Body of pancreas (tissue), 4 donors: Measurements from ENCODE around the gene CCL20. TPM values are rescaled to one million over a fixed set of nuclear protein-coding genes. Genes with fewer than 3 reads are reported as not detected.
"Not testable (repeated sequence)": the region's sequence is repeated elsewhere in the genome, so short reads cannot be mapped to it uniquely, and the experiment has no call there.

Source experiments
- ATAC-seq: fragments of 150-250 bp; one replicate; pipeline ENCODE4 v1.9.1; 2016
- DNase-seq, 4 donors: peaks; one replicate each; pipeline ENCODE4 v3.0.0-alpha.2; 2019
- H3K27ac ChIP-seq, 4 donors: fragments of 200-600 bp; sonication (generic); 1 replicate in 3 of 4; 2 replicates in 1 of 4; pipeline versions ENCODE4 v1.5.1 to v1.6.1; 2016 to 2019; ENCODE audit warnings: mild to moderate bottlenecking in 1 of 4, mixed read lengths in 1 of 4, moderate library complexity in 1 of 4
- H3K27me3 ChIP-seq, 2 donors: fragments of 200-600 bp; sonication (generic); one replicate each; pipeline ENCODE4 v1.6.0; 2016; ENCODE audit warnings: mild to moderate bottlenecking in 1 of 2
- H3K36me3 ChIP-seq, 2 donors: fragments of 200-600 bp; sonication (generic); replicated peaks in 1 of 2; 2 replicates each; pipeline ENCODE4 v1.5.1; 2016; ENCODE audit warnings: low read depth in 2 of 2; ENCODE audit not compliant: insufficient read depth in 1 of 2
- H3K4me1 ChIP-seq: fragments of 200-600 bp; sonication (generic); one replicate; pipeline ENCODE4 v1.6.0; 2016
- H3K4me3 ChIP-seq, 2 donors: fragments of 200-600 bp; sonication (generic); 1 replicate in 1 of 2; 2 replicates in 1 of 2; pipeline ENCODE4 v1.5.1; 2016 to 2019
- H3K9me3 ChIP-seq, 3 donors: fragments of 200-600 bp; sonication (generic); 1 replicate in 2 of 3; 2 replicates in 1 of 3; pipeline ENCODE4 v1.5.1; 2016
- CTCF ChIP-seq, 7 experiments: fragments of 450-650 bp in 4 of 7; fragments of 200-600 bp in 3 of 7; sonication (generic) in 3 of 7; IDR thresholded peaks; one replicate each; pipeline ENCODE4 v1.5.1; 2016 to 2019; ENCODE audit warnings: antibody characterized with exemption in 7 of 7
- POLR2A ChIP-seq, 3 donors: fragments of 450-650 bp; IDR thresholded peaks; one replicate each; pipeline ENCODE4 v1.6.1; 2016; ENCODE audit warnings: antibody characterized with exemption in 3 of 3, mild to moderate bottlenecking in 2 of 3
- WGBS, 2 donors: methylation state at CpG; one replicate each; pipeline ENCODE4 v1.1.5; 2017; 5-methylcytosine and 5-hydroxymethylcytosine counted together
- intact Hi-C: fragments of 100-400 bp; cut with DNase I; formaldehyde crosslinking; loops from one replicate; pipeline ENCODE4 v1.15.1; 2023
- total RNA-seq, 2 donors: library from RNA; depleted of rRNA; stranded (reverse); fragments of >200 nt; gene quantifications; one replicate each; pipeline ENCODE4 v1.1.0, GENCODE V29; 2016

Gene CCL20
- total RNA-seq, 2 donors from 2014 or later, result 2.6 TPM; not detected in 1

GRCh38 chr2:227827143-227827542 lies 13.5 kb downstream of the CCL20 start:
- no peaks in the 10 kb centered on the region for H3K36me3 ChIP-seq
- no peaks in the 10 kb centered on the region for H3K4me1 ChIP-seq
- 71 to 75% methylated on average over 7 of the region's 7 CpGs for WGBS, 2 donors
- H3K9me3 ChIP-seq, result no peaks in the 10 kb centered on the region
- ATAC-seq (no peak), DNase-seq (no peak)
- intact Hi-C loops, result no loop called here
- no peak overlapping the region for H3K27ac ChIP-seq
- no peak for TF ChIP-seq POLR2A (IDR thresholded peaks at IDR 0.05)
- no peak for TF ChIP-seq CTCF (IDR thresholded peaks at IDR 0.05)
- H3K27me3 ChIP-seq, result no peaks in the 10 kb centered on the region
- H3K4me3 ChIP-seq, result no peak overlapping the region

GRCh38 chr2:227828477-227828912 lies 14.9 kb downstream of the CCL20 start:
- intact Hi-C loops, result no loop called here

GRCh38 chr2:227829337-227829736 lies 15.7 kb downstream of the CCL20 start:
- Histone ChIP-seq H3K9me3 (no peaks in the 10 kb centered on the region), H3K27me3 (no peaks in the 10 kb centered on the region), H3K4me3 (no peak overlapping the region), H3K36me3 (no peaks in the 10 kb centered on the region), H3K4me1 (no peaks in the 10 kb centered on the region), H3K27ac (no peak overlapping the region)
- ATAC-seq (no peak), DNase-seq (no peak)
- TF ChIP-seq POLR2A (IDR thresholded peaks at IDR 0.05), result no peak
- TF ChIP-seq CTCF (IDR thresholded peaks at IDR 0.05), result no peak
- WGBS, 2 donors, result 66 to 71% methylated on average over 2 of the region's 2 CpGs
- intact Hi-C loops, result no loop called here

More at GRCh38 chr2:227828477-227828912, 14.9 kb downstream of the CCL20 start:
- H3K27ac ChIP-seq, result no peak overlapping the region
- H3K27me3 ChIP-seq, result no peaks in the 10 kb centered on the region
- no peaks in the 10 kb centered on the region for H3K9me3 ChIP-seq
- no peak for DNase-seq
- no peaks in the 10 kb centered on the region for H3K4me1 ChIP-seq
- no peaks in the 10 kb centered on the region for H3K36me3 ChIP-seq
- no peak for ATAC-seq
- TF ChIP-seq CTCF (IDR thresholded peaks at IDR 0.05) (no peak), POLR2A (IDR thresholded peaks at IDR 0.05) (no peak)
- no peak overlapping the region for H3K4me3 ChIP-seq

- no peaks in the 10 kb centered on the region for H3K27me3 ChIP-seq
- TF ChIP-seq POLR2A (IDR thresholded peaks at IDR 0.05) (no peak), CTCF (IDR thresholded peaks at IDR 0.05) (no peak)
- no peak overlapping the region for H3K4me3 ChIP-seq
- no peaks in the 10 kb centered on the region for H3K4me1 ChIP-seq
- WGBS, 2 donors, result 86 to 89% methylated on average over 10 of the region's 10 CpGs
- ATAC-seq (no peak), DNase-seq (no peak)
- H3K27ac ChIP-seq, result no peak overlapping the region
- H3K36me3 ChIP-seq, result no peaks in the 10 kb centered on the region
- intact Hi-C loops, result no loop called here
- H3K9me3 ChIP-seq, result no peaks in the 10 kb centered on the region
Measured at GRCh38 chr2:227834423-227834822, 20.8 kb downstream of the CCL20 start.

- no peaks in the 10 kb centered on the region for H3K36me3 ChIP-seq
- DNase-seq (no peak), ATAC-seq (no peak)
- no peak overlapping the region for H3K4me3 ChIP-seq
- intact Hi-C loops, result no loop called here
- TF ChIP-seq CTCF (IDR thresholded peaks at IDR 0.05) (no peak), POLR2A (IDR thresholded peaks at IDR 0.05) (no peak)
- WGBS, 2 donors, result 67 to 78% methylated on average over 5 of the region's 5 CpGs
- no peak overlapping the region for H3K27ac ChIP-seq
- no peaks in the 10 kb centered on the region for H3K27me3 ChIP-seq
- H3K4me1 ChIP-seq, result no peaks in the 10 kb centered on the region
- no peaks in the 10 kb centered on the region for H3K9me3 ChIP-seq
Measured at GRCh38 chr2:227834916-227835650, 21.4 kb downstream of the CCL20 start.

- H3K4me1 ChIP-seq, H3K27ac ChIP-seq, DNase-seq, H3K4me3 ChIP-seq, H3K9me3 ChIP-seq, ATAC-seq, H3K36me3 ChIP-seq, H3K27me3 ChIP-seq, intact Hi-C loops: not testable (repeated sequence)
- 44% methylated on average over 6 to 7 of the region's 7 CpGs for whole genome bisulfite sequencing, 2 donors
Measured at GRCh38 chr2:227839339-227840129, 25.9 kb downstream of the CCL20 start.
